GM12878 (cell line): Measurements from ENCODE around the gene AKT3.

Source experiments
- EP300 ChIP-seq, 2 experiments: fragments of 150-350 bp in 1 of 2; IDR thresholded peaks; 2 replicates each; pipeline ENCODE4 v1.6.1; 2011 to 2012; ENCODE audit warnings: low read depth in 2 of 2, low read length in 2 of 2, borderline replicate concordance in 1 of 2, improper control_type of control experiment in 1 of 2, inconsistent platforms in 1 of 2; ENCODE audit not compliant: control insufficient read depth in 1 of 2
- ETV6 ChIP-seq, 2 experiments: fragments of 450-650 bp in 1 of 2; IDR thresholded peaks in 1 of 2; conservative IDR thresholded peaks in 1 of 2; 2 replicates each; pipeline ENCODE4 v1.6.1; 2014; ENCODE audit warnings: antibody characterized with exemption in 1 of 2, borderline replicate concordance in 1 of 2, low read depth in 1 of 2, mild to moderate bottlenecking in 1 of 2, moderate library complexity in 1 of 2
- EZH2 ChIP-seq: IDR thresholded peaks from 2 replicates; pipeline ENCODE4 v1.6.1; 2012; ENCODE audit warnings: low read depth, mild to moderate bottlenecking, control low read depth, inconsistent platforms, low read length, borderline replicate concordance; ENCODE audit not compliant: control insufficient read depth
- GABPA ChIP-seq: IDR thresholded peaks from 2 replicates; pipeline ENCODE4 v1.6.1; 2014; ENCODE audit warnings: antibody characterized with exemption, low read depth, mild to moderate bottlenecking, inconsistent platforms
- KDM1A ChIP-seq: fragments of 200-600 bp; sonication (generic); IDR thresholded peaks from 2 replicates; pipeline ENCODE4 v1.6.1; 2016; ENCODE audit warnings: borderline replicate concordance
- MXI1 ChIP-seq: fragments of 150-350 bp; IDR thresholded peaks from 2 replicates; pipeline ENCODE4 v1.6.1; 2011; ENCODE audit warnings: low read depth, mild to moderate bottlenecking, inconsistent platforms, low read length, improper control_type of control experiment
- NR2C2 ChIP-seq: IDR thresholded peaks from 2 replicates; pipeline ENCODE4 v1.6.1; 2011; ENCODE audit warnings: borderline replicate concordance, low read depth; ENCODE audit not compliant: control insufficient read depth, insufficient read length
- POLR2AphosphoS5 ChIP-seq: IDR thresholded peaks from 2 replicates; pipeline ENCODE4 v1.6.1; 2011; ENCODE audit warnings: mild to moderate bottlenecking, low read length, inconsistent platforms
- RAD21 ChIP-seq: IDR thresholded peaks from 2 replicates; pipeline ENCODE4 v1.6.1; 2011; ENCODE audit warnings: mild to moderate bottlenecking, low read depth, low read length, moderate library complexity; ENCODE audit not compliant: insufficient read depth
- STAT1 ChIP-seq: fragments of 450-650 bp; conservative IDR thresholded peaks from 2 replicates; pipeline ENCODE4 v1.6.1; 2014; ENCODE audit warnings: antibody characterized with exemption, mild to moderate bottlenecking
- TAF1 ChIP-seq: IDR thresholded peaks from 2 replicates; pipeline ENCODE4 v1.6.1; 2011; ENCODE audit warnings: mild to moderate bottlenecking, low read depth, low read length, borderline replicate concordance
- TF ChIP-seq, protein P1 (sequence below), 3 experiments: IDR thresholded peaks in 2 of 3; conservative IDR thresholded peaks in 1 of 3; 2 replicates each; pipeline ENCODE4 v1.5.1; 2011; ENCODE audit warnings: low read depth in 3 of 3, low read length in 3 of 3, mild to moderate bottlenecking in 3 of 3, control low read depth in 2 of 3, moderate library complexity in 2 of 3, inconsistent platforms in 1 of 3, mixed read lengths in 1 of 3; ENCODE audit not compliant: control insufficient read depth in 2 of 3, insufficient read depth in 1 of 3; ENCODE audit errors: extremely low read depth in 1 of 3
- TF ChIP-seq, protein P2 (sequence below): IDR thresholded peaks from 2 replicates; pipeline ENCODE4 v1.6.1; 2012; ENCODE audit warnings: low read depth, low read length, improper control_type of control experiment
- TF ChIP-seq, protein P3 (sequence below): IDR thresholded peaks from 2 replicates; pipeline ENCODE4 v1.6.1; 2012; ENCODE audit warnings: improper control_type of control experiment, low read depth, low read length; ENCODE audit not compliant: insufficient replicate concordance

DNA sequence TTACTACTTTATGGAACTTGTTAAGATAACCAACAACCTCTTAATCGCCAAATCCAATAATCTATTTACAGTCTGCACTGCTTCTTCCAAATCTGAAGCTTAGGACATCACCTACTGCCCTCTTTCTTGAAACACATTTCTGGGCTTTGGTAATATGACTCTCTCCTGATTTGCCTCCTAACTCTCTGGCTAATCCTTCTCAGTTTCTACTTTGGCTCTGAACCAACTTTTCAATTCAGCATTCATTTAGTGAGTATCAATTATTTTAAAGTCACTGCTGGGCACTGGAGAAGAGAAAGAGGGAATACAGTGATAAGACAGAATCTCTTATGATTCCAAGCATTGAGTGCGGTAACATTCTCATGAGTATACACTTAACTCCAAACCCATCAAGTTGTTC, 275.0 kb downstream of the AKT3 start:
- TF ChIP-seq KDM1A (no peak), TAF1 (no peak), STAT1 (no peak), EP300 (IDR thresholded peaks at IDR 0.05; ENCODE audit: borderline replicate concordance in 1 of 2, control insufficient read depth in 1 of 2, low read depth in 2 of 2, low read length in 2 of 2) (no peak), GABPA (no peak), MXI1 (no peak), RAD21 (no peak), NR2C2 (no peak), POLR2AphosphoS5 (no peak), EZH2 (no peak), ETV6 (conservative IDR thresholded peaks at IDR 0.05 in 1 of 2, IDR thresholded peaks at IDR 0.05 in 1 of 2; ENCODE audit: borderline replicate concordance in 1 of 2, low read depth in 1 of 2) (no peak)
- TF ChIP-seq, protein P1, sequence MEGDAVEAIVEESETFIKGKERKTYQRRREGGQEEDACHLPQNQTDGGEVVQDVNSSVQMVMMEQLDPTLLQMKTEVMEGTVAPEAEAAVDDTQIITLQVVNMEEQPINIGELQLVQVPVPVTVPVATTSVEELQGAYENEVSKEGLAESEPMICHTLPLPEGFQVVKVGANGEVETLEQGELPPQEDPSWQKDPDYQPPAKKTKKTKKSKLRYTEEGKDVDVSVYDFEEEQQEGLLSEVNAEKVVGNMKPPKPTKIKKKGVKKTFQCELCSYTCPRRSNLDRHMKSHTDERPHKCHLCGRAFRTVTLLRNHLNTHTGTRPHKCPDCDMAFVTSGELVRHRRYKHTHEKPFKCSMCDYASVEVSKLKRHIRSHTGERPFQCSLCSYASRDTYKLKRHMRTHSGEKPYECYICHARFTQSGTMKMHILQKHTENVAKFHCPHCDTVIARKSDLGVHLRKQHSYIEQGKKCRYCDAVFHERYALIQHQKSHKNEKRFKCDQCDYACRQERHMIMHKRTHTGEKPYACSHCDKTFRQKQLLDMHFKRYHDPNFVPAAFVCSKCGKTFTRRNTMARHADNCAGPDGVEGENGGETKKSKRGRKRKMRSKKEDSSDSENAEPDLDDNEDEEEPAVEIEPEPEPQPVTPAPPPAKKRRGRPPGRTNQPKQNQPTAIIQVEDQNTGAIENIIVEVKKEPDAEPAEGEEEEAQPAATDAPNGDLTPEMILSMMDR (IDR thresholded peaks at IDR 0.05 in 2 of 3, conservative IDR thresholded peaks at IDR 0.05 in 1 of 3; ENCODE audit: control insufficient read depth in 2 of 3, extremely low read depth in 1 of 3, insufficient read depth in 1 of 3, low read depth in 3 of 3, low read length in 3 of 3) = no peak
- TF ChIP-seq, protein P2, sequence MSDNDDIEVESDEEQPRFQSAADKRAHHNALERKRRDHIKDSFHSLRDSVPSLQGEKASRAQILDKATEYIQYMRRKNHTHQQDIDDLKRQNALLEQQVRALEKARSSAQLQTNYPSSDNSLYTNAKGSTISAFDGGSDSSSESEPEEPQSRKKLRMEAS = no peak
- TF ChIP-seq, protein P3, sequence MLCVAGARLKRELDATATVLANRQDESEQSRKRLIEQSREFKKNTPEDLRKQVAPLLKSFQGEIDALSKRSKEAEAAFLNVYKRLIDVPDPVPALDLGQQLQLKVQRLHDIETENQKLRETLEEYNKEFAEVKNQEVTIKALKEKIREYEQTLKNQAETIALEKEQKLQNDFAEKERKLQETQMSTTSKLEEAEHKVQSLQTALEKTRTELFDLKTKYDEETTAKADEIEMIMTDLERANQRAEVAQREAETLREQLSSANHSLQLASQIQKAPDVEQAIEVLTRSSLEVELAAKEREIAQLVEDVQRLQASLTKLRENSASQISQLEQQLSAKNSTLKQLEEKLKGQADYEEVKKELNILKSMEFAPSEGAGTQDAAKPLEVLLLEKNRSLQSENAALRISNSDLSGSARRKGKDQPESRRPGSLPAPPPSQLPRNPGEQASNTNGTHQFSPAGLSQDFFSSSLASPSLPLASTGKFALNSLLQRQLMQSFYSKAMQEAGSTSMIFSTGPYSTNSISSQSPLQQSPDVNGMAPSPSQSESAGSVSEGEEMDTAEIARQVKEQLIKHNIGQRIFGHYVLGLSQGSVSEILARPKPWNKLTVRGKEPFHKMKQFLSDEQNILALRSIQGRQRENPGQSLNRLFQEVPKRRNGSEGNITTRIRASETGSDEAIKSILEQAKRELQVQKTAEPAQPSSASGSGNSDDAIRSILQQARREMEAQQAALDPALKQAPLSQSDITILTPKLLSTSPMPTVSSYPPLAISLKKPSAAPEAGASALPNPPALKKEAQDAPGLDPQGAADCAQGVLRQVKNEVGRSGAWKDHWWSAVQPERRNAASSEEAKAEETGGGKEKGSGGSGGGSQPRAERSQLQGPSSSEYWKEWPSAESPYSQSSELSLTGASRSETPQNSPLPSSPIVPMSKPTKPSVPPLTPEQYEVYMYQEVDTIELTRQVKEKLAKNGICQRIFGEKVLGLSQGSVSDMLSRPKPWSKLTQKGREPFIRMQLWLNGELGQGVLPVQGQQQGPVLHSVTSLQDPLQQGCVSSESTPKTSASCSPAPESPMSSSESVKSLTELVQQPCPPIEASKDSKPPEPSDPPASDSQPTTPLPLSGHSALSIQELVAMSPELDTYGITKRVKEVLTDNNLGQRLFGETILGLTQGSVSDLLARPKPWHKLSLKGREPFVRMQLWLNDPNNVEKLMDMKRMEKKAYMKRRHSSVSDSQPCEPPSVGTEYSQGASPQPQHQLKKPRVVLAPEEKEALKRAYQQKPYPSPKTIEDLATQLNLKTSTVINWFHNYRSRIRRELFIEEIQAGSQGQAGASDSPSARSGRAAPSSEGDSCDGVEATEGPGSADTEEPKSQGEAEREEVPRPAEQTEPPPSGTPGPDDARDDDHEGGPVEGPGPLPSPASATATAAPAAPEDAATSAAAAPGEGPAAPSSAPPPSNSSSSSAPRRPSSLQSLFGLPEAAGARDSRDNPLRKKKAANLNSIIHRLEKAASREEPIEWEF = no peak
